ENCODE data around the gene PDCD10.
A peak's percentile ranks its signal among the peaks of the same experiment; 100 is the strongest.

The PDCD10 gene

GRCh38 chr3:167733961-167734497 is 663 bp downstream of the PDCD10 start:
- peak; percentile 37 for DNase-seq (ENCODE audit: low spot score)

- no peak for DNase-seq (ENCODE audit: low spot score)
Measured at GRCh38 chr3:167732313-167733065, 2.2 kb downstream of the PDCD10 start.

- DNase-seq (ENCODE audit: low spot score) = no peak
Measured at GRCh38 chr3:167731393-167731792, 3.3 kb downstream of the PDCD10 start.

GRCh38 chr3:167729591-167729990 is 5.1 kb downstream of the PDCD10 start:
- DNase-seq (ENCODE audit: low spot score) = no peak

- no peak for DNase-seq (ENCODE audit: low spot score)
Measured at GRCh38 chr3:167728632-167729323, 5.9 kb downstream of the PDCD10 start.

- DNase-seq (ENCODE audit: low spot score) = no peak
Measured at GRCh38 chr3:167728176-167728575, 6.5 kb downstream of the PDCD10 start.

GRCh38 chr3:167723872-167724271 is 10.8 kb downstream of the PDCD10 start:
- no peak for DNase-seq (ENCODE audit: low spot score)

- no peak for DNase-seq (ENCODE audit: low spot score)
Measured at GRCh38 chr3:167723025-167723512, 11.6 kb downstream of the PDCD10 start.

DNA sequence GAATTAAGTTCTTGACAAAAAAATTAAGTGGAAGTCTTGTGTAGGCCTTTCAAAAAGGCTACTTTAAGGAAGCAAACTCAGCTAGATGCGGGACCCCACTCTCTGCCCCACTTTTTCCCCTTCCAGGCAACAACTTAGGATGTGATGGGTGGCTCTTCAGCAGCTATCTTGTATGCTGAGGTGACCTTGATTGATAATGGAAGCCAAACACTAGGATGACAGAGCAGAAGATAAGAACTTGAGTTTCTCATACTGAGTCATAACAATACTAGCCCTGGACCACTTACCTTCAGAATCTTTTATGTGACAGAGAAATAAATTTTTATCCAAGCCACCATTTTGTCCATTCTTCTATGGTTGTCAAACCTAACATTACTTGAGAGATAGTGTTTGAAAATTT is 16.1 kb downstream of the PDCD10 start:
- DNase-seq (ENCODE audit: low spot score) = no peak

- peak; percentile 21 for DNase-seq (ENCODE audit: low spot score)
Measured at GRCh38 chr3:167716920-167717319, 17.8 kb downstream of the PDCD10 start.

GRCh38 chr3:167714871-167715270 is 19.8 kb downstream of the PDCD10 start:
- no peak for DNase-seq (ENCODE audit: low spot score)

DNA sequence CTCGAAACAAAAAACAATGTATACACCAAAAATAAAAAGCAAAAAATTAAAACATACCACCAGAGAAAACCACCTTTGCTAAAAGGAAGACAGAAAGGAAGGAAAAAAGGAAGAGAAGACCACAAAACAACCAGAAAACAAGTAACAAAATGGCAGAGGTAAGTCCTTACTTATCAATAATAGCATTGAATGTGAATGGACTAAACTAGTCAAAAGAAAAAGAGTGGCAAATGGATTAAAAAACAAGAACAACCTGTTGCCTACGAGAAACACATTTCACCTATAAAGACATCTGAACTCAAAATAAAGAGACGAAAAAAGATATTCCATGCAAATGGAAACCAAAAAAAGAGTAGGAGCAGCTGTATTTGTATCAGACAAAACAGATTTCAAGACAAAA is 22.2 kb downstream of the PDCD10 start:
- no peak for DNase-seq (ENCODE audit: low spot score)

- no peak for DNase-seq (ENCODE audit: low spot score)
Measured at GRCh38 chr3:167711439-167711838, 23.3 kb downstream of the PDCD10 start.

- DNase-seq (ENCODE audit: low spot score) = no peak
Measured at GRCh38 chr3:167710552-167710951, 24.1 kb downstream of the PDCD10 start.

GRCh38 chr3:167709690-167710089 is 25.0 kb downstream of the PDCD10 start:
- no peak for DNase-seq (ENCODE audit: low spot score)

- DNase-seq (ENCODE audit: low spot score) = no peak
Measured at GRCh38 chr3:167705840-167706239, 28.9 kb downstream of the PDCD10 start.

- DNase-seq (ENCODE audit: low spot score) = no peak
Measured at GRCh38 chr3:167700926-167701325, 33.8 kb downstream of the PDCD10 start.

GRCh38 chr3:167700046-167700445 is 34.6 kb downstream of the PDCD10 start:
- no peak for DNase-seq (ENCODE audit: low spot score)

DNA sequence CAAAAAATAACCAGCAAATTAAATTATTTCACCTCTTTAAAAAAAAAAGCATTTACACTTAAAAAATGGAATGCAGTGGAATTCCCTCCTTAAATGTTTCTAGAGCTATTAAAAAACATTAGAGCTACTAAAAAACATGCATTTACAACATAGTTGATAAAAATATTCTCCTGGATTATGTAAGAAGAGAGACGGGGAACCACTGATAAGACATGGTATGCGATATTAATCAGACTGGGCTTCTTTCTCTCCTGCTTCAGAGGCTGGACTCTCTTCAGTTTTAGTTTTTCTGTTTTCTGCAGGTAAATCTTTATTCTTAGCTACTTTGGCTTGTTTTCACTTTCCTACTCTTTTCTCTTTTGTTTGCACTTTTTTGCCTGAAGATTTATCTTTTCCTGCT is 40.6 kb downstream of the PDCD10 start:
- DNase-seq (ENCODE audit: low spot score) = no peak

GRCh38 chr3:167691366-167691765 is 43.3 kb downstream of the PDCD10 start:
- DNase-seq (ENCODE audit: low spot score) = no peak

GRCh38 chr3:167684388-167684993 is 50.2 kb downstream of the PDCD10 start:
- peak; percentile 54 for DNase-seq (ENCODE audit: low spot score)

DNA sequence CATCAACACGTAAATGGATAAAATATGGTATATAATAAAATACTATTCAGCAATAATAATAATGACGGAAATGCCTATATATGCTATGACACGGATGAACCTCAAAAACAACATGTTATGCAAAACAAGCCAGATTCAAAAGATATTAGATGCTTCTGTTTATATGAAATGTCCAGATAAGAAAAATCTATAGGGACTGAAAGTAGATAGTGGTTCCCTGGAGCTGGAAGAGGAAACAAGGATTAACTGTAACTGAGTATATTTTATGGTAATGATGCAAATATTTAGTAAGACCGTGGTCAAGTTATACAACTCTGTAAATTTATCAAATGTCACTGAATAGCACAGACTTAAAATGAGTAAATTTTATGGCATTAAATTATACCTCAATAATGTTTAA is 55.2 kb downstream of the PDCD10 start:
- no peak for DNase-seq (ENCODE audit: low spot score)

GRCh38 chr3:167675848-167676247 is 58.8 kb downstream of the PDCD10 start:
- no peak for DNase-seq (ENCODE audit: low spot score)
